ENCODE results near the gene BRD8. TPM values are rescaled to one million over a fixed set of nuclear protein-coding genes. Genes with fewer than 3 reads are reported as not detected.

BRD8 gene
- total and polyA plus RNA-seq, 10 of the 15 experiments (the other 5 are each of a cell fraction or from before 2014, with no cell fraction given) = 28.1 to 78.5 (median 44.5) TPM

DNA sequence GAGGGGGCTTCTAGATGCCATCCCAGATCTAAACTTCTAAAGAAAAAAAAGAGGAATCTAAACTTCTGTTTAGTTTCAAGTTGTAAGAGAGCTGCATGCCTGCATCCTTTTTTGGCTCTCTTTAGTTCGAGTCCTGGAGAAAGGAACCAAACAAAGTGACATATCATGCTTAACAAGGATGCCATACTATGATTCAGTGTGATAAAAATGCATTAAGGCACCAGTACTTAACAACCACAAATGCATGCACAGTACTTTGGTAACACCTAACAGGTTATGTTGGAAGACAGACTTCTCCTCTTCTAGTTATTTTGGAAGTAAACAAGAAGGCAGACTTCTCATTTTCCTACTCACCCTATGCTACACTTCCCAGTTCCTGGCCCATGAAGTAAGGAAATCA is 66.5 kb downstream of the BRD8 start:
- no peak overlapping the region for H3K27ac ChIP-seq (ENCODE audit: control insufficient read depth, insufficient read depth)
- ChIA-PET POLR2A (no interaction called here), CTCF (interaction anchor here (0.8 kb wide), 1 partner anchor 10 kb away, joined by 3 read pairs; no protein-coding TSS in a partner anchor), RAD21 (ENCODE audit: unreplicated experiment) (no interaction called here), SMC1A (ENCODE audit: uncharacterized antibody, unreplicated experiment) (interaction anchor here (1.6 to 2.4 kb wide), 2 partner anchors 10 to 22 kb away, joined by 4 to 5 read pairs; no protein-coding TSS in a partner anchor)
- TF ChIP-seq POLR2AphosphoS2 (IDR thresholded peaks at IDR 0.05; ENCODE audit: low read depth, low read length) = no peak
- H3K4me1 ChIP-seq (ENCODE audit: control insufficient read depth, insufficient read depth, low read length) = no peaks in the 10 kb centered on the region
- FAIRE-seq = no peak
- H3K4me3 ChIP-seq = no peak overlapping the region
- no peaks in the 10 kb centered on the region for H3K9me3 ChIP-seq (replicated peaks; ENCODE audit: control insufficient read depth, insufficient read depth, low read length)
- no peak overlapping the region for H3K4me2 ChIP-seq (ENCODE audit: control insufficient read depth, insufficient read depth)
- intact Hi-C loops (cut with micrococcal nuclease; ENCODE audit: unreplicated experiment) (no loop called here), in situ Hi-C loops (cut with MboI) (no loop called here)
- DNase-seq (ENCODE audit: low read depth, low spot score) = no peak
- no peaks in the 10 kb centered on the region for H3K36me3 ChIP-seq (ENCODE audit: control insufficient read depth in 2 of 2, insufficient read depth in 2 of 2, low read length in 1 of 2)
- H3K9ac ChIP-seq (ENCODE audit: control insufficient read depth, insufficient read depth, low read length) = no peak overlapping the region
- H3K27me3 ChIP-seq (replicated peaks in 1 of 2; ENCODE audit: control insufficient read depth in 2 of 2, insufficient read depth in 2 of 2, low read length in 1 of 2) = no peaks in the 10 kb centered on the region
- no TSS peak for BruUV-seq (replicated peaks)
- H2AFZ ChIP-seq (ENCODE audit: control insufficient read depth, low read depth, low read length) = no peak overlapping the region
- no peaks in the 10 kb centered on the region for H4K20me1 ChIP-seq (ENCODE audit: control insufficient read depth, insufficient read depth)
- 25% methylated on average over 1 of the region's 1 CpG for WGBS (ENCODE audit: insufficient coverage, insufficient replicate concordance, low lambda C conversion rate, missing lambda C conversion rate)
- no peaks in the 10 kb centered on the region for H3K79me2 ChIP-seq (ENCODE audit: control insufficient read depth, insufficient read depth, low read length)
- ATAC-seq = no peak

DNA sequence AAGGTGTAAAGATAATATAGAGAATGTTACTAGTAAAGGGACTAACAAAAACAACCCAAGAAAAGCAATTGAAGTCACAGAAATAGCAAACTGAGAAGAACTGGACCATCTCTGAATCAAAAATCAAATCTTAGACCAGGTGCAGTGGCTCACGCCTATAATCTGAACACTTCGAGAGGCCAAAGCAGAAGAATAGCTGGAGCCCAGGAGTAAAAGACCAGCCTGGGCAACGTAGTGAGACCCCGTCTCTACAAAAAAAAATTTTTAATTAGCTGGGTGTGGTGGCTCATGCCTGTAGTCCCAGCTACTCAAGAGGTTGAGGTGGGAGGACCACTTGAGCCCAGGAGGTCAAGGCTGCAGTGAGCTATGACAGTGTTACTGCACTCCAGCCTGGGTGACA is 67.2 kb downstream of the BRD8 start:
- ATAC-seq (no peak), FAIRE-seq (no peak), DNase-seq (ENCODE audit: low read depth, low spot score) (no peak)
- ChIA-PET POLR2A (no interaction called here), RAD21 (ENCODE audit: unreplicated experiment) (no interaction called here), CTCF (interaction anchor here (0.7 to 0.8 kb wide), 2 partner anchors 10 to 11 kb away, joined by 3 read pairs; no protein-coding TSS in a partner anchor), SMC1A (ENCODE audit: uncharacterized antibody, unreplicated experiment) (interaction anchor here (0.7 to 2.4 kb wide), 4 partner anchors 9 to 37 kb away, joined by 3 to 5 read pairs (median 4); no protein-coding TSS in a partner anchor)
- no peak overlapping the region for H3K4me3 ChIP-seq
- no TSS peak for BruUV-seq (replicated peaks)
- in situ Hi-C loops (cut with MboI) = no loop called here
- no peaks in the 10 kb centered on the region for H4K20me1 ChIP-seq (ENCODE audit: control insufficient read depth, insufficient read depth)
- 19% methylated on average over 4 of the region's 4 CpGs for WGBS (ENCODE audit: insufficient coverage, insufficient replicate concordance, low lambda C conversion rate, missing lambda C conversion rate)
- no peak overlapping the region for H3K9ac ChIP-seq (ENCODE audit: control insufficient read depth, insufficient read depth, low read length)
- H3K9me3 ChIP-seq (replicated peaks; ENCODE audit: control insufficient read depth, insufficient read depth, low read length) = no peaks in the 10 kb centered on the region
- H3K79me2 ChIP-seq (ENCODE audit: control insufficient read depth, insufficient read depth, low read length) = no peaks in the 10 kb centered on the region
- H3K4me2 ChIP-seq (ENCODE audit: control insufficient read depth, insufficient read depth) = no peak overlapping the region
- H3K27ac ChIP-seq (ENCODE audit: control insufficient read depth, insufficient read depth) = no peak overlapping the region
- intact Hi-C loops (cut with micrococcal nuclease; ENCODE audit: unreplicated experiment) = no loop called here
- H3K27me3 ChIP-seq (replicated peaks in 1 of 2; ENCODE audit: control insufficient read depth in 2 of 2, insufficient read depth in 2 of 2, low read length in 1 of 2) = no peaks in the 10 kb centered on the region
- no peaks in the 10 kb centered on the region for H3K4me1 ChIP-seq (ENCODE audit: control insufficient read depth, insufficient read depth, low read length)
- H2AFZ ChIP-seq (ENCODE audit: control insufficient read depth, low read depth, low read length) = no peak overlapping the region
- no peak for TF ChIP-seq SIN3A (IDR thresholded peaks at IDR 0.05; ENCODE audit: low read depth, low read length)
- no peak for TF ChIP-seq MEF2B (IDR thresholded peaks at IDR 0.05; ENCODE audit: partially characterized antibody, poor library complexity, severe bottlenecking)
- TF ChIP-seq ZZZ3 (IDR thresholded peaks at IDR 0.05; ENCODE audit: control insufficient read depth, insufficient read length, low read depth) = no peak
- no peak for TF ChIP-seq SUZ12 (IDR thresholded peaks at IDR 0.05; ENCODE audit: unreplicated experiment)
- no peak for TF ChIP-seq WRNIP1 (IDR thresholded peaks at IDR 0.05; ENCODE audit: borderline replicate concordance, low read depth, low read length)
- TF ChIP-seq BACH1 (IDR thresholded peaks at IDR 0.05; ENCODE audit: borderline replicate concordance) = no peak
- H3K36me3 ChIP-seq (ENCODE audit: control insufficient read depth in 2 of 2, insufficient read depth in 2 of 2, low read length in 1 of 2) = no peaks in the 10 kb centered on the region
